KG1 (cell line): Measurements from ENCODE around the gene VPS51.
A peak's percentile ranks its signal among the peaks of the same experiment; 100 is the strongest.

Experiments used
- DNase-seq: peaks from one replicate; lab custom pipeline; 2025; lab: John Stamatoyannopoulos, UW

Gene VPS51

GRCh38 chr11:65095974-65096806 is at the start of gene VPS51:
Gene VPS51, plus strand, starts transcription at chr11:65096214. Its CDS starts 37 bp downstream, at chr11:65096251.
- peak; percentile 88 for DNase-seq

GRCh38 chr11:65047581-65048422 is 48.2 kb upstream of the VPS51 start:
- DNase-seq: no peak

GRCh38 chr11:65051398-65051858 is 44.6 kb upstream of the VPS51 start:
- no peak for DNase-seq

GRCh38 chr11:65053827-65054508 is 42.0 kb upstream of the VPS51 start:
- DNase-seq: no peak

- DNase-seq: no peak
These were observed 40.5 kb upstream of the VPS51 start for GRCh38 chr11:65055538-65055937.

GRCh38 chr11:65056999-65057398 is 39.0 kb upstream of the VPS51 start:
- no peak for DNase-seq

GRCh38 chr11:65057526-65057925 is 38.5 kb upstream of the VPS51 start:
- no peak for DNase-seq

GRCh38 chr11:65058012-65058411 is 38.0 kb upstream of the VPS51 start:
- DNase-seq: no peak

- DNase-seq: no peak
These were observed 37.5 kb upstream of the VPS51 start, which contains the start of gene NAALADL1 for GRCh38 chr11:65058419-65059054. Gene NAALADL1, minus strand, starts transcription at chr11:65058553. Its CDS starts 32 bp downstream, at chr11:65058521.

- DNase-seq: no peak
These were observed 36.5 kb upstream of the VPS51 start for GRCh38 chr11:65059523-65059922.

- DNase-seq: no peak
These were observed 35.8 kb upstream of the VPS51 start for GRCh38 chr11:65059959-65060824.

- DNase-seq: no peak
These were observed 35.1 kb upstream of the VPS51 start for GRCh38 chr11:65060913-65061408.

GRCh38 chr11:65063532-65063931 is 32.5 kb upstream of the VPS51 start:
- DNase-seq: no peak

GRCh38 chr11:65064847-65065240 is 31.2 kb upstream of the VPS51 start:
- no peak for DNase-seq

GRCh38 chr11:65065851-65066250 is 30.2 kb upstream of the VPS51 start:
- DNase-seq: no peak

- no peak for DNase-seq
These were observed 29.7 kb upstream of the VPS51 start for GRCh38 chr11:65066315-65066714.

GRCh38 chr11:65066805-65067291 is 29.2 kb upstream of the VPS51 start:
- no peak for DNase-seq

- DNase-seq: no peak
These were observed 28.6 kb upstream of the VPS51 start for GRCh38 chr11:65067446-65067845.

- no peak for DNase-seq
These were observed 26.8 kb upstream of the VPS51 start for GRCh38 chr11:65069217-65069616.

- DNase-seq: no peak
These were observed 23.9 kb upstream of the VPS51 start for GRCh38 chr11:65071907-65072630.
